GM21360 (cell line): ENCODE data around the gene SRR.
A peak's percentile ranks its signal among the peaks of the same experiment; 100 is the strongest.
"Not testable (repeated sequence)": the region's sequence is repeated elsewhere in the genome, so short reads cannot be mapped to it uniquely, and the experiment has no call there.

ENCODE experiments used
- ATAC-seq: cut with Tn5 transposase; IDR thresholded peaks from one replicate; pipeline ENCODE4 v1.9.1; 2021; ENCODE audit warnings: mild to moderate bottlenecking, moderate library complexity; ENCODE audit not compliant: unreplicated experiment

SRR gene

GRCh38 chr17:2289878-2290478, 13.8 kb upstream of the SRR start:
- no peak for ATAC-seq

GRCh38 chr17:2292100-2292499, 11.7 kb upstream of the SRR start:
- no peak for ATAC-seq

GRCh38 chr17:2295575-2295974, 8.2 kb upstream of the SRR start:
- no peak for ATAC-seq

- no peak for ATAC-seq
Measured at GRCh38 chr17:2297023-2297422, 6.7 kb upstream of the SRR start.

- ATAC-seq: no peak
Measured at GRCh38 chr17:2299136-2299535, 4.6 kb upstream of the SRR start.

- no peak for ATAC-seq
Measured at GRCh38 chr17:2299756-2300155, 4.0 kb upstream of the SRR start.

- no peak for ATAC-seq
Measured at GRCh38 chr17:2302778-2303203, 959 bp upstream of the SRR start.

GRCh38 chr17:2304931-2305330, 1.2 kb downstream of the SRR start:
- ATAC-seq: no peak

GRCh38 chr17:2309338-2310154, 5.8 kb downstream of the SRR start:
- no peak for ATAC-seq

GRCh38 chr17:2312736-2313135, 9.0 kb downstream of the SRR start:
- no peak for ATAC-seq

- not testable (repeated sequence) for ATAC-seq
Measured at GRCh38 chr17:2316916-2317205, 13.1 kb downstream of the SRR start.

- ATAC-seq: no peak
Measured at GRCh38 chr17:2317796-2318195, 14.0 kb downstream of the SRR start.

GRCh38 chr17:2319051-2319450, 15.3 kb downstream of the SRR start:
- ATAC-seq: no peak

GRCh38 chr17:2321399-2321798, 17.6 kb downstream of the SRR start:
- no peak for ATAC-seq

- no peak for ATAC-seq
Measured at GRCh38 chr17:2323629-2324314, 20.0 kb downstream of the SRR start.

- no peak for ATAC-seq
Measured at GRCh38 chr17:2331303-2331702, 27.6 kb downstream of the SRR start.

- no peak for ATAC-seq
Measured at GRCh38 chr17:2335726-2336214, 32.0 kb downstream of the SRR start.

GRCh38 chr17:2336215-2336851, 32.6 kb downstream of the SRR start, which contains the start of gene TSR1:
TSS of gene TSR1 (minus strand) at chr17:2336457. CDS start at chr17:2336427, 30 bp downstream.
- peak; percentile 63 for ATAC-seq

- peak; percentile 12 for ATAC-seq
Measured at GRCh38 chr17:2336852-2337543, 33.2 kb downstream of the SRR start, which contains the start of gene SGSM2. TSS of gene SGSM2 (plus strand) at chr17:2337501. CDS start at chr17:2337689, 188 bp downstream.

GRCh38 chr17:2337544-2338314, 34.0 kb downstream of the SRR start:
- ATAC-seq: peak; percentile 29
